GM13976 (cell line): ENCODE measurements around the gene SLF1.
A peak's percentile ranks its signal among the peaks of the same experiment; 100 is the strongest.

ENCODE experiments used
- DNase-seq: peaks from one replicate; pipeline ENCODE4 v3.0.0; 2012; ENCODE audit warnings: low spot score
- in situ Hi-C: fragments of 300-500 bp; cut with MboI; formaldehyde crosslinking; loops from one replicate; pipeline ENCODE4 v1.12.0; 2022; ENCODE audit warnings: low sequenced_read_pairs, mixed read lengths, inconsistent platforms; ENCODE audit not compliant: unreplicated experiment
- TF ChIP-seq, protein P1 (sequence below): IDR thresholded peaks from 2 replicates; pipeline ENCODE4 v1.5.1; 2012; ENCODE audit warnings: borderline replicate concordance, mild to moderate bottlenecking; ENCODE audit not compliant: insufficient read depth; ENCODE audit errors: extremely low read depth, missing control alignments, control extremely low read depth

SLF1 gene

DNA sequence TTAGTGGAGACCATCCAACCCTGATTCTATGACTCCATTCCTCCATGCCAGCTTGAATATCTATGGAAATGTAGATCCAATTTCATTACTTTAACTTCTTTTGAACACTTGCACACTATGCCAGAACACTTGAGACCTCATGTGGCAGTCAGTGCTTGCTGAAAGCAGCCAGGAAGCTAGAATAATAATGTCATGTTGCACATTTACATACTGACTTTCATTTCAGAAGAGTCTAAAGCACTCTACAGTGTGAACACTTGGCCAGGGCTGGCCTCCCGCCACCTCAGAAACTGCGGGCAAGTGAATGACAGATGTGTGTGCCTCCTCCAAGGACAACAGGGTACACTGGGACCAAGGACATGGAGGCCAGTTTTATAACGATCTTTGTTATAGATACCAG lies 97.3 kb downstream of the SLF1 start:
- DNase-seq, result no peak
- in situ Hi-C loops, result no loop called here
- TF ChIP-seq, protein P1, sequence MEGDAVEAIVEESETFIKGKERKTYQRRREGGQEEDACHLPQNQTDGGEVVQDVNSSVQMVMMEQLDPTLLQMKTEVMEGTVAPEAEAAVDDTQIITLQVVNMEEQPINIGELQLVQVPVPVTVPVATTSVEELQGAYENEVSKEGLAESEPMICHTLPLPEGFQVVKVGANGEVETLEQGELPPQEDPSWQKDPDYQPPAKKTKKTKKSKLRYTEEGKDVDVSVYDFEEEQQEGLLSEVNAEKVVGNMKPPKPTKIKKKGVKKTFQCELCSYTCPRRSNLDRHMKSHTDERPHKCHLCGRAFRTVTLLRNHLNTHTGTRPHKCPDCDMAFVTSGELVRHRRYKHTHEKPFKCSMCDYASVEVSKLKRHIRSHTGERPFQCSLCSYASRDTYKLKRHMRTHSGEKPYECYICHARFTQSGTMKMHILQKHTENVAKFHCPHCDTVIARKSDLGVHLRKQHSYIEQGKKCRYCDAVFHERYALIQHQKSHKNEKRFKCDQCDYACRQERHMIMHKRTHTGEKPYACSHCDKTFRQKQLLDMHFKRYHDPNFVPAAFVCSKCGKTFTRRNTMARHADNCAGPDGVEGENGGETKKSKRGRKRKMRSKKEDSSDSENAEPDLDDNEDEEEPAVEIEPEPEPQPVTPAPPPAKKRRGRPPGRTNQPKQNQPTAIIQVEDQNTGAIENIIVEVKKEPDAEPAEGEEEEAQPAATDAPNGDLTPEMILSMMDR, result no peak

DNA sequence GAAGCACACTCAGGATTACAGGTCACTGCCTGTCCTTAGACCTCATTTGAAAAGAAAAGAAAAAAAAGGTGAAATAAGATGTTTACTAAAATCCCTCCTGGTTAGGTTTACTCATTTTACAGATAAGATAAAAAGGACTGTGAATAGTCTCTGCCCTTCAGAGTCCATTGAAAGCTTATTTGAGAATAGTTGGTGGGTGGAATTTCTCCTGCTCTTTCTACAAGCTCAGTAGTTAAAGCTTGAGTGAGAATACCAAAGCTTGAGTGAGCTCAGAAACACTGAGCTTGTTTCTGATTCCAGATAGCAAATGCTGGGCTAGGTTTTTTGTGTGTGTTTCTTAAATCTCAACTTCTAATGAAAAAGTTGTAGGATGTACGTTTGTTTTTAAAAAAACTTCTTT lies 106.7 kb downstream of the SLF1 start:
- no peak for DNase-seq
- in situ Hi-C loops, result no loop called here

DNA sequence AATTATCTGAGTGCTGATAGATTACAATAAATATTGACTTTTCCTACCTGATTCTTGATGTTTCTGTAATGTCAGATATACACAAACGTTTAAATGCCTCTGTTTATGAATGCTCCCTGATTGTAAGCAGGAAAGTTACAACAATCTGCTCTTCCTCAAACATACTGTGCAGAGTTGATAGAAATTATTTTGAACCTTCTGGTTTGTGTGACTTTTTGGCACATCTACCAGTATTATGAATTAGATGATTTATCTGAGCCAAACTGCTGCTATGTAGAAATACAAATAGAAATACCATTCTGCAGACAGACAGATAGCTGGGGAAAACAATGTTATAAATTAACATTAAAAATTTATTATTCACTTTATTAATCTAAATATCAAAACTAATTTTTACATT lies 113.0 kb downstream of the SLF1 start:
- in situ Hi-C loops, result loop anchor here (10.0 kb wide), 1 partner anchor 197 kb away; no protein-coding TSS in a partner anchor
- TF ChIP-seq, protein P1, result no peak
- DNase-seq, result no peak

More for the DNA sequence above, 106.7 kb downstream of the SLF1 start:
- TF ChIP-seq, protein P1, result no peak

DNA sequence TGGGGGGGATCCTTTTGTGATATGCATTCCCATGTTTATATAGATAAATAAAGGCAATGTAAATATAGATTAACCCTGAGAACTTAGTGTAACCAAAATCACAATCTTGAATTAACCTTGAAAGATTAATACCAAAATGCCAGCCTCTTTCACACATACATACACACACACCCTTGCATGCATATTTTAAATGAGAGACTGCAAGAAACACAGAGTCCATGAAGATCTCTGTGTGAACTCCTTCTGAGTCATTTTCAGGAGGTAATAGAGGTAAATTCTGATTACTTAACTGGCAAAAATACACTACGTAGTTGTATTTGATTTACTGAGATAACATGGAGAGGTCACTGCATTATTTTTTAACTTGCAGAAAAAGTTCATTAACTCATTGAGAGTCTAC lies 118.0 kb downstream of the SLF1 start:
- in situ Hi-C loops, result loop anchor here (10.0 kb wide), 1 partner anchor 202 kb away; no protein-coding TSS in a partner anchor
- no peak for DNase-seq
- TF ChIP-seq, protein P1, result no peak

DNA sequence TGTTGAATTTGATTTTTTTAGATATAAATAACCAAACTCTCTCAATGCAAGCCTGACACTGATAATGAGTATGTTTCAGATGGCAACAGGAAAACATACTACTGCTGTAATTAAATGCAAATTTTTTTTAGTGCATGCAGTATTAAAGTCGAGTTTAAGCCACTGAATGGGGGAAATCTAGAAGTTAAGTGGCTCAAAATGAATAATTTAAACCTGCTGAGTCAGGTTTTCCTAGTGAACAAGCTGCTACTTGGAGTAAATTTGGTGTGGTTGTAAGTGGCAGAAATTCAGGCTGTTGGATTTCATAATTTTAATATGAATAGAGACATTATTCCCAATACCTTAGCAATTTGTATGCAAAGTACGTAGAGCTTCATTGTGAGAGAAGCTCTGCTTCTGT lies 121.8 kb downstream of the SLF1 start:
- DNase-seq, result no peak
- TF ChIP-seq, protein P1, result no peak
- in situ Hi-C loops, result no loop called here

DNA sequence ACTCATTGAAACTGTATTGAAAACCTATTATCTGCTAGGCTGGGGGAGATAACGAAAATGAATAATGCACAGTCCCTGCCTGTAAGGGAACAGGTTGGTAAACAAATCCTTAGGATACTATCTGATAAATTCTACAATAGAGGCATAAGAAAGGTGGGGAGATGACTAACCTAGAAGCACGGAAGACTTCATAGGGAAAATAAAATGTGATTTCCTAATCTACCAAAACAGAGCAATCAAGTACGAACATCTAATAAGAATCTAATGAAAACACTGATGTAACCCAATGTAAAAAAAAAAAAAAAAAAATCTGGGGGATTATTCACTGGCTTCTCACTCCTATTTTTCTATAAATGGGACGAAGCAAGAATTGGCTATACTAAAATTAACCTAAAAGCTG lies 124.4 kb downstream of the SLF1 start:
- TF ChIP-seq, protein P1, result no peak
- DNase-seq, result no peak
- in situ Hi-C loops, result no loop called here

DNA sequence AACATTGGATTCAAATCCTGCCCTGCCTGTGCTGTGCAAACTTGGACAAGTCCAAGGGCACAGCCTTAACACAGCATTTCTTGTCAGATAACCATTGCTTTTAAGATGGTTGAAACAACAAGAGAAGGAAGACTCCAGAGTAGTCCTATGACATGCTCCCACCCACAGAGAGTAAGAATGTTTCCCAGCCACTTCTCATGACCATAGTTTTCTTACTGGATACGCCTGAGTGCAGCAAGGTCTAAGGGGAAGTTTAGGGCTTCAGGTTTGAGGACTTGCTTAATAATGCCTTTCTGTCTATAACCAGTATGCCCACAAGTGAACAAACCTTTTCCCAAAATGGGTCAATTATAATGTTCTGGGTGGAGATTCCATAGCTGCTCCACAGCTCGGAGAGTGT lies 126.4 kb downstream of the SLF1 start:
- in situ Hi-C loops, result no loop called here
- TF ChIP-seq, protein P1, result no peak
- peak; percentile 33 for DNase-seq
